Neural crest cell (in vitro differentiated cells): ENCODE data around the gene MAP10. TPM values are rescaled to one million over a fixed set of nuclear protein-coding genes. Genes with fewer than 3 reads are reported as not detected.

ENCODE experiments used
- DNase-seq: peaks from one replicate; pipeline ENCODE4 v3.0.0; 2021; ENCODE audit warnings: low read depth, mixed read lengths, low spot score
- H3K27ac Mint-ChIP-seq: one replicate; pipeline ENCODE4 v1.8.0; 2021; ENCODE audit warnings: mild to moderate bottlenecking, mixed read lengths; ENCODE audit not compliant: unreplicated experiment
- H3K27me3 Mint-ChIP-seq: 2 replicates; pipeline ENCODE4 v1.8.0; 2021; ENCODE audit warnings: low read depth, mild to moderate bottlenecking, mixed read lengths
- H3K36me3 Mint-ChIP-seq: 2 replicates; pipeline ENCODE4 v1.8.0; 2021; ENCODE audit warnings: low read depth, mild to moderate bottlenecking, mixed read lengths
- H3K4me1 Mint-ChIP-seq: 2 replicates; pipeline ENCODE4 v1.8.0; 2021; ENCODE audit warnings: mixed read lengths
- H3K4me3 Mint-ChIP-seq: one replicate; pipeline ENCODE4 v1.8.0; 2021; ENCODE audit warnings: mild to moderate bottlenecking, mixed read lengths
- H3K9me3 Mint-ChIP-seq: 2 replicates; pipeline ENCODE4 v1.8.0; 2021; ENCODE audit warnings: mixed read lengths
- long read RNA-seq: library from polyadenylated mRNA; unstranded; transcript quantifications from one replicate; pipeline ENCODE4 v2.0.0, GENCODE V29; 2020
- total RNA-seq: library from RNA; stranded (reverse); gene quantifications from 2 replicates; pipeline ENCODE4 v1.2.1, GENCODE V29; 2021
- TF ChIP-seq, protein P1 (sequence below): fragments of 200-600 bp; sonication (generic); conservative IDR thresholded peaks from 2 replicates; pipeline ENCODE4 v1.5.0; 2021; ENCODE audit warnings: antibody characterized with exemption, mild to moderate bottlenecking

The MAP10 gene, protein sequence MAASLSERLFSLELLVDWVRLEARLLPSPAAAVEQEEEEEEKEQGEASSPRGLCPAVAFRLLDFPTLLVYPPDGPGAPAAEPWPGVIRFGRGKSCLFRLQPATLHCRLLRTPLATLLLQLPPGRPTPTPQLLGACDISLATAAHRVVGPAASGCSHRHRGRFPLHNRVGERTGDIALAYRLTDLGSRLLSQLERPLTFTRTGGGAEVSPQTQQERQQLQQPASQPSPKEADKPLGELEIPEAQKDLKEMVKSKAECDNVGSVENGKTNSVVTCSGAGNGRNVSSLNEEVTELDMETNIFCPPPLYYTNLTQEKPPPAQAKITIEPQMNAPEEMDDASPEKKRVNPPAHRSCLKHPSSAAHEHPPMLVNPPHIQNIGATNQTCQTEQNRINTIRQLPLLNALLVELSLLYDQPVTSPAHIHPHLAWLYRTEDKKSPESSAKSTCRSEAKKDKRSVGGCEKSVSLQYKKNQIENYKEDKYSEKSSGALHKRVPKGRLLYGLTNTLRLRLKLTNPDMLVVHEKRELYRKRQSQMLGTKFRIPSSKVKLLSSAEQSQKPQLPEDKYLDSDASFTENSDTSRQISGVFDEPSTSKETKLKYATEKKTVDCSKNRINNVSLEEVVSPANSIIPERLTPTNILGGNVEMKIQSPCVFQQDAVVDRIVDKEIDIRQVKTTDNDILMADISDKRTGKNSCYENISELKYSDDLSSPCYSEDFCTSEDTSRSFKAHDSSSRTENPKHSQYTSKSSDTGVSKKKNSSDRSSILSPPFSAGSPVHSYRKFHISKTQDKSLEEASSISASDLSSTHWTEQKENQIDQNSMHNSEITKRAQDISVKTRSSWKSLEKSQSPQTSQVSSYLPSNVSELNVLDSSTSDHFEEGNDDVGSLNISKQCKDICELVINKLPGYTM
- 1.9 and 2.0 TPM in 2 replicates for total RNA-seq
- long read RNA-seq, partial matches to known transcripts = 0 of 1 reads
- long read RNA-seq, other reads (novel, unspliced or antisense) = 0 of 1 reads

DNA sequence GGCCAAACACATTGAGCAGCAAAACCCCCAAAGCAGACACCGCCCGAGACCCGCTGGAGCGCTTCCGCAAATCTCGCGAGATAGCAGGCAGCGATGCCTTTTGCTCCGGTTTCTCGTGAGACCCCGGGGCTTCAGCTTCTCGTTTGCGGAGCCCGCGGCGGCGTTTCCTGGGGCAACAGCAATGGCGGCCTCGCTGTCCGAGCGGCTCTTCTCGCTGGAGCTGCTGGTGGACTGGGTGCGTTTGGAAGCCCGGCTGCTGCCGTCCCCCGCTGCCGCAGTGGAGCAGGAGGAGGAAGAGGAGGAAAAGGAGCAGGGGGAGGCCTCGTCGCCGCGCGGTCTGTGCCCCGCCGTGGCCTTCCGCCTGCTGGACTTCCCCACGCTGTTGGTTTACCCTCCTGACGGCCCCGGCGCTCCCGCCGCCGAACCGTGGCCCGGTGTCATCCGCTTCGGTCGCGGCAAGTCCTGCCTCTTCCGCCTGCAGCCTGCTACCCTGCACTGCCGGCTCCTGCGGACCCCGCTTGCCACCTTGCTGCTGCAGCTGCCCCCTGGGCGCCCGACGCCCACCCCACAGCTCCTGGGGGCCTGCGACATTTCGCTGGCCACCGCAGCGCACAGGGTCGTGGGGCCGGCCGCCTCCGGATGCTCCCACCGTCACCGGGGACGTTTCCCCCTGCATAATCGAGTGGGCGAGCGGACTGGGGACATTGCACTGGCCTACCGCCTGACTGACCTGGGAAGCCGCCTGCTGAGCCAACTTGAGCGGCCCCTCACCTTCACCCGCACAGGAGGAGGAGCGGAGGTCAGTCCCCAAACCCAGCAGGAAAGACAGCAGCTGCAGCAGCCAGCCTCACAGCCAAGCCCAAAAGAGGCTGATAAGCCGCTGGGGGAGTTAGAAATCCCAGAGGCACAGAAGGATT is at the start of gene MAP10:
Gene MAP10 (plus strand): TSS at position 148 of the 917 bp plus-strand sequence. CDS start 34 bp downstream, at position 182.
- peaks cover 9% of the 10 kb centered on the region for H3K4me1 Mint-ChIP-seq
- no peaks in the 10 kb centered on the region for H3K27me3 Mint-ChIP-seq
- peak within 1 kb of the TSS; percentile 97 for H3K27ac Mint-ChIP-seq
- DNase-seq = peak; percentile 36
- H3K36me3 Mint-ChIP-seq = peaks cover 20% of the 10 kb centered on the region
- TF ChIP-seq, protein P1, sequence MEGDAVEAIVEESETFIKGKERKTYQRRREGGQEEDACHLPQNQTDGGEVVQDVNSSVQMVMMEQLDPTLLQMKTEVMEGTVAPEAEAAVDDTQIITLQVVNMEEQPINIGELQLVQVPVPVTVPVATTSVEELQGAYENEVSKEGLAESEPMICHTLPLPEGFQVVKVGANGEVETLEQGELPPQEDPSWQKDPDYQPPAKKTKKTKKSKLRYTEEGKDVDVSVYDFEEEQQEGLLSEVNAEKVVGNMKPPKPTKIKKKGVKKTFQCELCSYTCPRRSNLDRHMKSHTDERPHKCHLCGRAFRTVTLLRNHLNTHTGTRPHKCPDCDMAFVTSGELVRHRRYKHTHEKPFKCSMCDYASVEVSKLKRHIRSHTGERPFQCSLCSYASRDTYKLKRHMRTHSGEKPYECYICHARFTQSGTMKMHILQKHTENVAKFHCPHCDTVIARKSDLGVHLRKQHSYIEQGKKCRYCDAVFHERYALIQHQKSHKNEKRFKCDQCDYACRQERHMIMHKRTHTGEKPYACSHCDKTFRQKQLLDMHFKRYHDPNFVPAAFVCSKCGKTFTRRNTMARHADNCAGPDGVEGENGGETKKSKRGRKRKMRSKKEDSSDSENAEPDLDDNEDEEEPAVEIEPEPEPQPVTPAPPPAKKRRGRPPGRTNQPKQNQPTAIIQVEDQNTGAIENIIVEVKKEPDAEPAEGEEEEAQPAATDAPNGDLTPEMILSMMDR = no peak
- peak within 1 kb of the TSS; percentile 76 for H3K4me3 Mint-ChIP-seq
- H3K9me3 Mint-ChIP-seq = peaks cover 22% of the 10 kb centered on the region

DNA sequence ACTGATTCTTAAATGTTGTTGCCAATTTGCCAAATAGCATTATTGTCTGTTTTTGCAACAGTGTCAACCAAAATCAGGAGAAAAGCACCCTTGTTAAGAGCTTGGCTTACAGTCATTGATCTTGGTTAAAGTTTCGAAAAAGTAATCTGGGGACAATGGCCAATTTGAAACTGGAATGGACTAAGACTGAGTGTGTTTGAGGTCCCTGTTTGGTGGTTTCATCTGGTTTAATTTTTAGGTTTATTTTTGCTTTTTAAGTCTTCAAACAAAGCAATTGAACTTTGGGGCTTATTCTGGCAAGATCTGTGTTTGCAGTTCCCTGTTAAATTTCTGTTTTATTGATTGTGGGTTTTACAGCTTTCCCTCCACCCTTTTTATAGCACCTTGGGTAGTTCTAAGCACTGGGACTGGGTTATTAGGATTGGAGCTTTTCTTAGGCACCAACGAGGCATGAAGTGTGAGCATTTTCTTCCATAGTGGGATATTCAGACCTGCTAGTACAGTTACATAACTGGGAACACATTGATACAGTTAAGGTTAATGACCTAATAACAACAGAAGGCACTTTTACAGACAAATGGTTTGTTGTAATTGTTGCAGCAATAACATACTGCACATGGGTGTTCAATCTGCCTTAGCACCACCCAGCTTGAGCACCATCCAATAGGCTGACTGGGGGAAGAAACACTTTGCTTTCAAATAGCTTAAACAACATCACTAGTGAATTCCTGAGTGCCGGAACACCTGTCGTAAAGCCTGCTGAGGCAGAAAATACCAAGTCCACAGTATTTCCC is 40.6 kb upstream of the MAP10 start:
- peaks cover under 1% of the 10 kb centered on the region for H3K4me1 Mint-ChIP-seq
- no peak overlapping the region for H3K4me3 Mint-ChIP-seq
- H3K27ac Mint-ChIP-seq = no peak overlapping the region
- peaks cover 7% of the 10 kb centered on the region for H3K9me3 Mint-ChIP-seq
- peaks cover 2% of the 10 kb centered on the region for H3K36me3 Mint-ChIP-seq
- H3K27me3 Mint-ChIP-seq = no peaks in the 10 kb centered on the region
- TF ChIP-seq, protein P1 = no peak
- DNase-seq = no peak

DNA sequence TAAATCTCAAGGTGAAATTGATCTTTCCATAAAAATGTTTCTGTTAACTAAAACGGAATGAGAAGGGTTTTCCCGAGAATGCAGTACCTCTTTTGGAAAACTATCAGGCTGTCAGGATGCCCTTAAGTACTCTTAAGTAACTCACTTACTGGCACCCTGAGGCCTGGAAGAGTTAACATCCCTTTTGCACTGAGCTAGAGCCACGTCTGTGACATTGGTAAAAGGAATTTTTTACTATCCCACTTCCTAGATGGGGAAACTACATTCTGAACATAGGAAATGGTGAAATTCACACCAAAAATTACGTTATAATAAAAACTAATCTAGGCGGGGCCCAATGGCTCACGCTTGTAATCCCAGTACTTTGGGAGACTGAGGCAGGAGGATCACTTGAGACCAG is 39.7 kb upstream of the MAP10 start:
- Mint-ChIP-seq H3K4me1 (peaks cover 9% of the 10 kb centered on the region), H3K9me3 (peaks cover 7% of the 10 kb centered on the region), H3K4me3 (no peak overlapping the region), H3K36me3 (peaks cover 2% of the 10 kb centered on the region), H3K27me3 (no peaks in the 10 kb centered on the region), H3K27ac (no peak overlapping the region)
- DNase-seq = no peak
- TF ChIP-seq, protein P1 = no peak

DNA sequence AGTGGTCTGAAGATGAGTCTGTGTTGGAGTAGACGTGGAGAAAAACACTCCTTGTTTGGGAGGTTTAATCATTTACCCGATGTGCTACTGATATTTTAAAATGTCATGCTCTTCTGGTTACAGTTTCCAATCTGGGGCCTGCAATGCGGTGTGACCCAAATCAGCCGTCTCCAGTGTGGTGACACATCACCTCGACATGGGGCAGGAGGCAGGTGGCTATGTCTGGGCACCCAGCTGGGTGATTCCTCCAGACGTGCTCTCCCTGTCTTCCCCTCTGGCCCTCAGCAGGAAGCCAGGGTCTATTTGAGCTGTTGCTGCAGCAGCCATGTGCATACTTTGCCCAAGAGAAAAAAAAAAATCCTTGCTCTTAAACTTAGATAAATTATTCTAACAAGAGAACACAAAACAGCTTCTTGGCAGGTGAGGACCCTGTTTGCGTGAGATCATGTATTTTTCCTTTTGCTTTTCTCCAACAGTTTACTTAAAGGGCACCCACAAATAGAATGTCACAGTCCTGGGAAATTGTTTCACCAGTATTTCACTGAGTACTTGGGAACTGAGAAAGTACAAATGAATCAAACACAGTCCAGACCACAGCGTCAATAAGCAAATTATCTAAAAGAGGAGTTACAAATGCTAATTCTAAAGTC is 38.9 kb upstream of the MAP10 start:
- H3K27ac Mint-ChIP-seq = no peak overlapping the region
- TF ChIP-seq, protein P1 = no peak
- no peak overlapping the region for H3K4me3 Mint-ChIP-seq
- no peaks in the 10 kb centered on the region for H3K27me3 Mint-ChIP-seq
- peaks cover 13% of the 10 kb centered on the region for H3K4me1 Mint-ChIP-seq
- H3K36me3 Mint-ChIP-seq = peaks cover 2% of the 10 kb centered on the region
- peaks cover 7% of the 10 kb centered on the region for H3K9me3 Mint-ChIP-seq
- no peak for DNase-seq
